SU-DHL-6 (cell line): ENCODE measurements around the gene TBC1D22A.

Source experiments
- EZH2phosphoT487 ChIP-seq: fragments of 200-600 bp; sonication (generic), shearing (Covaris generic); conservative IDR thresholded peaks from 2 replicates; pipeline ENCODE4 v1.6.1; 2018; ENCODE audit warnings: mild to moderate bottlenecking, antibody characterized with exemption, low read length, moderate library complexity, mixed read lengths
- TF ChIP-seq, protein P1 (sequence below): fragments of 200-600 bp; sonication (generic); IDR thresholded peaks from one replicate; pipeline ENCODE4 v1.5.1; 2017; ENCODE audit warnings: antibody characterized with exemption, mild to moderate bottlenecking, low read length, moderate library complexity; ENCODE audit not compliant: insufficient read depth, poor library complexity, severe bottlenecking

DNA sequence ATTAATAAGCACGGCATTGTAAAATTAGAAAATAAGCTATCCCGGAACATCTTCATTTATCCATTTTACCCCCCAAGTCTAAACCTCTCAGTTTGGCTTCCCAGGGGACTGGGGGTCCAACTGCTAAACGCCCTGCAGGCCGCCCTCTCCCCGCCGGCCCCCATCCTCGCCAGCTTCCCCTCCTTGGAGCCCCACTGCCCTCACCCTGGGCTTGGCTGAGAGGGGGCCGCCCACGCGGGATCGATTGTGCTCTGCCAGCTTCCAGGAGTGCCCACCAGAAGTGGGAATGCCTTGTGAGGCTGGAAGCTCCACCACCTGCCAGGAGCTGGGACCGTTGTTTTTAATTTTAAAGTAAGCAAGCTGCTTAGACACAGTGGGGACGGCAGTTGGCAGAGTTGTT, 353.5 kb downstream of the TBC1D22A start:
- TF ChIP-seq, protein P1, sequence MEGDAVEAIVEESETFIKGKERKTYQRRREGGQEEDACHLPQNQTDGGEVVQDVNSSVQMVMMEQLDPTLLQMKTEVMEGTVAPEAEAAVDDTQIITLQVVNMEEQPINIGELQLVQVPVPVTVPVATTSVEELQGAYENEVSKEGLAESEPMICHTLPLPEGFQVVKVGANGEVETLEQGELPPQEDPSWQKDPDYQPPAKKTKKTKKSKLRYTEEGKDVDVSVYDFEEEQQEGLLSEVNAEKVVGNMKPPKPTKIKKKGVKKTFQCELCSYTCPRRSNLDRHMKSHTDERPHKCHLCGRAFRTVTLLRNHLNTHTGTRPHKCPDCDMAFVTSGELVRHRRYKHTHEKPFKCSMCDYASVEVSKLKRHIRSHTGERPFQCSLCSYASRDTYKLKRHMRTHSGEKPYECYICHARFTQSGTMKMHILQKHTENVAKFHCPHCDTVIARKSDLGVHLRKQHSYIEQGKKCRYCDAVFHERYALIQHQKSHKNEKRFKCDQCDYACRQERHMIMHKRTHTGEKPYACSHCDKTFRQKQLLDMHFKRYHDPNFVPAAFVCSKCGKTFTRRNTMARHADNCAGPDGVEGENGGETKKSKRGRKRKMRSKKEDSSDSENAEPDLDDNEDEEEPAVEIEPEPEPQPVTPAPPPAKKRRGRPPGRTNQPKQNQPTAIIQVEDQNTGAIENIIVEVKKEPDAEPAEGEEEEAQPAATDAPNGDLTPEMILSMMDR, result no peak
- no peak for TF ChIP-seq EZH2phosphoT487
